HG03342 (cell line): ENCODE measurements around the gene NPAS3.

ENCODE experiments used
- ATAC-seq: cut with Tn5 transposase; IDR thresholded peaks from one replicate; pipeline ENCODE4 v1.9.1; 2021; ENCODE audit warnings: mild to moderate bottlenecking, moderate library complexity; ENCODE audit not compliant: unreplicated experiment

The NPAS3 gene

DNA sequence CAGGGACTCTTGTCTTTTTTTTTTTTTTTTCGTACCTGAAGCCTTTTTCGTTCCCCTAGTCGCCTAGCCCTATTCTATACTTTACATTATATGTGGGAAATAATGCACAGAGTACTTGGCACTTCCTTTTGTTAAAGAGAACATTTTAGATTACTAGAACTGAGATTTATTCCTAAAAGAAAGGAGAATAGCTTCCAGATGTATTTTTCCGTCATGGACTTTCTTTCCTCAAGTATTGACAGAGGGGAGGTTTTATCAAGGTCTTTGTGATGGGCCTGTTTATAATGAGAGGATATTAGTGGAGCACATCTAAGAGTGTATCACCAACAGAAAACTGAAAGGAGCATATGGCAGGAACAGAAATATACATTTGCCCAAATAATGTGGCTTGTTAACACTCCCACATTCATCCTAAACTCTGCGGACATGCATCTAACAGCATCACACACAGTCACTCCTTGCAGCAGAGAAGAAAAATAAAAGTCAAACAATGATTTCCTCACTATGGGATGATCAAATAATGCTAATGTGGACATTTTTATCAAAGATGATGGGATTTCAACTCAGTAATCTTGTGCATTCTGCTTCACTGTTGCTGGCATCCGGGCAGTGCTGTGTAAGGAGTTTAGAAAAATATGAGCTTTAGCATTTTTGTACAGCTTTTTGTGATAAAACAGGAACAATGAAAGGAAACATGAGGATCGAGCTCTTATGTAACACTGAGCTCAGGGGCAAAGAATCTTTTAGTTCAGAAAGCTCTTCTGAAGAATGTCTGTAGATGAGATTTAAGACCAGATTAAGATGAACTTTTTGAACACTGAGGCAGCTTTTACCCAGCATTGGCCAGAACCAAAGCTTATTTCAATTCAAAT lies 829.1 kb downstream of the NPAS3 start:
- no peak for ATAC-seq

DNA sequence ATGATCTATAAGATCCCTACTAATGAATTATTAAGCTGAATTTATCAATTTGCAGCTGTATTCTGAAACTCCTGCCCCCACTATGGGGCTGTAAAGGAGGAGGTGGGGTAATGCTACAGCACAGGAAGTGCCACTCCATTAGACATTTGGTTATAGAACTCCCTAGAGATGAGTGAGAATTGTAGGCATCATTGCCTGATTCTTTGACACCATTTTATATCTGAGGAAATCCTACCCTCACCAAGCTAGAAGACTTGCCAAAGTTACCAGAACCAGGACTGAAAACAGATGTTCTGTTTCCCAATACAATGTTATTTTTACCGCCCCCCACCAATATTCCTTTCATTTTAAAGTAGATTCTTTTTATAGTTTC lies 829.8 kb downstream of the NPAS3 start:
- no peak for ATAC-seq

DNA sequence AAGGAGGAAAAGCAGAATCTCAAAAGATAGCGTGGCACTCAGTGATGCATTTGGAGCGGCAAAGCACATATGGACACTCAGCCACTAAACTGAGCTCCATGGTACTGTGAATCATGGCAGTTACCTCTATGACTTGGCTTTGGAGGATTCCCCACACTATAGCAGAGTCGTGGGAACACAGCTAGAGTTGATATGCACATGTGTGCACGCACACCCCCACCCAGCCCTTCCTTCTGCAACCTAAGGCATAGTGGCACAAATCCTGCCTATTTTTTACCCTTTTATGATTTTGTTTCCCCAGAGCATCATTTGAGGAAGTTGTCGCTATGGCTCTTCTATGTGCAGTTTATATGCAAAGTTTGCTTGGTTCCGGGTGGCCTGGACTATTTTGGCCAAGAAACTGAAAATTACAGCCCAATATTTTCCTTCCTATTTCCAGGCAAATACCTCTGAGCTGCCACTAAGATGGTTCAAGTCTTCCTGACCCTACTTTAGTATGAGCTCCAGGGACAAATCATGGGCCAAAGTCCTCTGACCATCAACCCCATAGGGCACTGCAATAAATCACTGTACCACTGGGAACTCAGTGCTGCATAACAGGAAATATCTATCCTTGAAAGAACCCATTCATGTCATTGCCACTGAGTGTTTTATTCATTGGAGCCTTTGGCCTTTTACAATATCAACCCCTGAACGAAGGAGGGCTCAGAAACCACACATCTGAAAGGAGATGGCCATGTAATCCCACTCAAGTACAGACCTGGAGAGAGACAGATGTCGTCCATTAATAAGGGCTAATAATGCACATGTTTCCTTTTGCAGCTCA lies 834.7 kb downstream of the NPAS3 start:
- no peak for ATAC-seq

DNA sequence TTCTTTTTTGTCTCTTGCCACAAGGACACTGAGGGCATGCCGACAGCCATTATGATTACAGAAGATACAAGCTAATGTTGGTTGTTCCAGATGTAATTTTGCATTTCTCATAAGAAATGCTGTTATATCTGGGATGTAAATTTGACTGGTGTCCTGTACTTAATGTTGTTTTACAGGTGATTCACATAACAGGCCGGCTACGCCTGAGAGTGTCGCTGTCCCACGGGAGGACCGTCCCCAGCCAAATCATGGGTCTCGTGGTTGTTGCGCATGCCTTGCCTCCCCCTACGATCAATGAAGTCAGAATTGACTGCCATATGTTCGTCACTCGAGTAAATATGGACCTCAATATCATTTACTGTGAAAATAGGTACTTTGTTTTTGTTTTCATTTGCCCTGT lies 835.5 kb downstream of the NPAS3 start:
- no peak for ATAC-seq

DNA sequence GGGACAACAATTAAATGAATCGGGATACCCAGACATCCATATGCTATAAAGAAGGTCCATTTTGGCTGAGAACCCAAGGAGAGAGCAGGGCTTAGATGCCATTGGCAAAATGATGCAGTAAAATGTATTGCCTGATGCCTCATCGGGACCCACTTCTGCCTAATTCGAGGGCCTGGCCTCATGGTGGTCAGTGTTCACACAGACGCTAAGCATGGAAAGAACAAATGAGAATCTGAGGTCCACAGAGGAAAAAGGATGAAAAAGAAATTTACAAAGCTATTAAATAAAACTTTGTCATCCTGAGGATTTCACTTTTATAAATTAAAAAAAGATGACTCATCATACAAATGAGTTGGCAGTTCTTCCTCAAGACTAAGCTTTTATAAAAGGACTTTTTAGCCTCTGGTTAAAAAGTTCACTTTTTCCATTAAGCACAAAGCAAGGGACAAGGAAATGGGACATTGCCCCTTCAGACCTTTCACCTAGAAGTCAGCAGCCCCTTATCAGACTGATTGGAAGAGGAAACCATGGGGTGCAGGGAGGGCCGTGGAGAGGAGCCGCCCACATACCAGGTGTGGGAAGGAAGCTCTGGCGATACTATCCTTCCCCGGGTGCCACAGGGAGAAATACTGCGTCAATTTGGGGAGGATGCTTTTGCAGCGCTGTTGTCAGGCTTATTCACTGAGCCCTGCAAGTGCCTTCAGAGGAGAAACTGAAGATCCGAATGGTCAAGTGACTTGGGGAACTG lies 836.2 kb downstream of the NPAS3 start:
- ATAC-seq, result no peak

DNA sequence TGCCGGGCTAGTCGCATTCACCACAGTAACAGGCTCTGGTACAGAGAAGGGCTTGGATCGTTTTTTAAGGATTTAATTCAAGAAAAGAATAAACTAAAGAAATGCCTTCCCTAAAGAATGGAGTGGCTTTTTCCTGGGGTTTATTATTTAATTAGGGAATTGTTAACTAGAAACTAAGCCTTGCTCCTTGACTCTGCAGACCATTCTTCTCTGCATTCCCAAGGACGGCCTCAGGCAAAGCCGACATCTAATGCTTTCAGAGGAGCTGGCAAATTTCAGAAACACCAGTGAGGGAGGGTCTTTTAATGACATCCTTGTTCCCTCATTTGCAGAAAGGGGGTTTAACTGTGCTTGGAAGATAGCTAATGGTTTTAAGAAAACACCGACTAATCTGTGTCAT lies 838.2 kb downstream of the NPAS3 start:
- ATAC-seq, result no peak

DNA sequence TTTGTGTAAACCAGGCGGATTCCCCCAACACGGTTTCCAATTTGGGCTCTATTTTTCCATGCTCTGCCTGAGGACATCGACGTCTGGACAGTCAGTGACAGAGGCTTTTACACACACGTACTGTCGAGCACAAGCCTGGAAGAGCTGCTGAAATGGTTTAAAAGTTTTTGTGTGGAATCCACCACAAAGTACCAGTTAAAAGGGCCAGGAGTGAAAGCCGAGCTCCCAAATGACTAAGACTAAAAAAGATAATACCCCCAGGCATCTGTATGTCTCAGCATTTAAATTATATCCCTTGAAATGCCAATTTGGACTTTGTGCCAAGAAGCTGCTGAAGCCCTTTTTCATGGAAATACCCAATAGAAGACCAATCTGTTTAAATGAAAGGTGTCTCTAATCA lies 839.0 kb downstream of the NPAS3 start:
- ATAC-seq, result no peak

DNA sequence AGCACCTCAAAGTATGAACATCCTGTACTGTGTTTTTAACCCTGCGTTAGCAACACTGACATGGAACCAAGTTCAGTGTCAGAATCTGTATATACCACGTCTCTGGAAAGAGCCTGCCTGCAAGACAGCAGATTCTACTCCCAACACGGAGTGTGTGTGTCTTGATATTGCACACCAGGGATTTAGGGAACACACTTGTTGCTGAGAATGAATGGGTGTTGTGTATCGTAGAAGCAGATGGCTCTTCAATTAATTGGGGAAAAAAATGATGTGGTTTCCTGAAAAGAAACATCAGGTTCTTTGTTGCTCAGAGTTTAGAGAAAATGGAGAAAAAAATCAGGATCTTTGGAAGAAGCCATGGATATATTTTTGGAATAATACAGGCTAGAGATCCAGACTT lies 841.4 kb downstream of the NPAS3 start:
- no peak for ATAC-seq

DNA sequence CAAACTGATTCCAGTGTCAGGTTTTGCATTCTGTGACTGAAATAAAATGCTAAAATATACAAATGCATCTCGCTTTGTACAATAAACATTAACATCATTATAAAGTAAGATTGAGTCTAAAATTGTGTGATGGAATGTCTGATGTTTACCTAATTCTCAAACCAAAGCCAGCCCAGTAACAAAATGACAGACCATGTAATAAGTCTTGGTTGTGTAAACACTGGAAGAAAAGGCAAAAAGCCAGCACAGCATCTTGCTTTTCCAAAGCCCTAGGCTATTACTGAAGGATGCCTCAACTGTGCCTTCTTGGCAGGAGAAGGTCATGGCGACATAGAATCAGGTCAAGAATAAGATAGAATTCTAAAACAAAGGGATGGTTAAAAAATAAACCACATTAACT lies 842.6 kb downstream of the NPAS3 start:
- ATAC-seq, result no peak

DNA sequence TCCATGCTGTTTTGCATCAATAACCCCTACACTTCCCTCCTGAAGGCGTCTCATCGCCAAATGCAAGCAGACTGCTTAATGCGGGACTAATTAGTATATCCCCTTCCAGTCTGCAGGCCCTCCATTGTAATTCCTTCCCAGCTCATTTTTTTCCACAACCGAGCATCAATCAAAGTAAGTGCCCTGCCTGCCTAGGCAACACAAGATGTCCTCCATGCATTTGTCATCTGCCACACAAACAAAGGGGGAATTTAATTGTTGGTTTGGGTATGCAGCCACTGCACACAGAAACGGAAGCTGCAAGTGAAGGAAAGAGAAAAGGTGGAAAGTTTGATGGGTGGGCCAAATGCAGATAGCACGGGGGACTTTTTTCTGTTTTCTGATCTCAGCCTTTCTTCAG lies 844.2 kb downstream of the NPAS3 start:
- no peak for ATAC-seq

DNA sequence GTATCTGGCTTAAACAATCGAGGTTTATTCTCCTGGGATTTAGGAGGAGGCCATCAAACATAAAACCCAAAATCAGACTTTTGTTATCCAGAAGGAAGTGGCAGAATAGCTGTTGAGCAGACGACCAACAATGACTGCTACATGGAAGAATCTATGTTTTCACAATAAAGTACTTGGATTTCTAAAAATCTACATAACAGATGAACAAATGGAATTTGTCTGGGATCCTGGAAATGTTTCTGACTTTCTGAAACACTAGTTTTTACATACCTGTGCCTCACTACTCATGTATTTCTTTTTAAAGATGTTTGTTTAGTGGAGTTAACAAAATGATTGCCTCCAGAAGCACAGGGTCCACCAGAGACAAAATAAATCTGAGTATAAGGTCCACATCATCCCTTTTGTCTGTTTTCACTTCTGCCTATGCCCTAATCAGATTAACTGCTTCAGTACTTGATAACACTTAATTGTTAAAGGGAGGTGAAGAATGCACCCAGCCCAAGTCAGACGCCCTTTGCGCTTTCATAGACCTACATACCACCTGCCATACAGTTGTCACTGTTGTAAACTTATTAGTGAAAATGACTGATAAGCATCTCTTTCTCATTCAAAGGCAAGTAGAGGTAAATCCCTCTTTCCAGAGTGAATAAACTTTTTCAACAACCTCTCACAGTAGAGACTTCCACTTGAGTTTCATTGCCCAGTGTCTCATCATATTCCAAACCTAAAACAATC lies 847.6 kb downstream of the NPAS3 start:
- ATAC-seq, result no peak

DNA sequence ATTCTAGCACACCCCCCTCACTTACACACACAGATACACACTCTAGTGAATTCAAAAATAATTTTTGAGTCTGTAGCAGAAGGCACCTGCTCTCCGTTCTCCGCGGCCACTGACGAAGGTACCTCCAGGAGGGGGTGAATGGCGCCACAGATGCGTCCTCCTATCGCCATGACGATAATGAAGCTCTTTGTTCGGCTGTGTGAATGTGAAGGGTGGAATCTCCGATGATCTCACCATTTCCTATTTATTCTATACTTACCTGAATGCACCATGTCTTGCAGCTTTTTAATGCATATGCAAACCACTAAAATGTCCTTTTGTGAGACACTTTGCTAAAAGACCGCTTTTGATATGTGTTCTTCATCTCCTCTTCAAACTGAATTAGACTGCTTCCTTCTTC lies 849.5 kb downstream of the NPAS3 start:
- ATAC-seq, result no peak

DNA sequence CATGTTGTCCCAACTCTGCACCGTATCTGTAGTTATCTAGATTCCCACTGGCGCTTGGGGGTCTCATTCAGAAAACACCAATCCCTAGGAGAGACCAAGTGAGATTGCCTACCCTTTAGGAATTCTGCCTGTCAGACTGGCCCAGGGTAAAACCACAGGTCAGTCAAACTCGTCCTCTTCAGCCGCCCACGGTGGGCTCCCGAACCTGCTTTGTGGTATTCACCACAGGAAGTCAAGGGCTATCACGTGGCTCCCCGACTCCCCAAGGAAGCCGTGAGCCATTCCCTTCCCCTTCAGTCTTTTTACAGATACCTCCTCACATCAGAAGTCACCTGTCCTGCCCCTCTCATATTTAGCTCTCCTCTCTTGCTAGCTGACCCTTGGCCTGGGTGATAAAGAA lies 852.3 kb downstream of the NPAS3 start:
- peak; percentile 58 for ATAC-seq

DNA sequence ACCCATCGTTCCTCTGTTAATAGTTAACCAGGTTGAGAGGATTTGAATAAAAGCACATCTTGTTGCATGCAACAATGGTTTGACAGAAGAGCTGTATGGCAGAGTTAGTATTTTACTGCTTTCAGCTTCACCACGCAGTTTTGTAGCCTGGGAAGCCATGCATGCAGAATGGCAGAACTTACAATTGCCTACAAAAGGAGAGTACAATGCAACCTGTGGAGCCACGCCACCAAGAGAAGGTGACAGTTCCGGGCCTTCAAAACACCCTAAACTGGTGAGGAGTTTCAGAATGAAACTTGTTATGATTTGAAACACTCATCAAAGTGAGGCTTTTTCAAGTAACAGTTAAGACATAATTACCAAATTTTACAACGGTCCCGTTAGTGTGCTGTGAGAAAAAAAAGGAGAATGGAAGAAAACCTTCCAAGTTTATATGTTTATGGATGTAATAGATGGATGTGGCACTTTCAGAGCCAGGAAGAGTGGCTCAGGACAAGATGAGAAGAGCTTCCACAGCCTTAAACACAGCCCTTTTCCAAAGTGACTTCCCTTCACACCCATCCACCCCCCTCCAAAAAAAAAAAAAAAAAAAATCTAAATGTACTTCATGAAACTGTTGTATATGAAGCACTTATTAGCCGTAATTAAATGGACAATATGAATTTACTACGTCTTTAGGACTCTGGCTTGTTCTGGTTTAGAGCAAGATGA lies 853.5 kb downstream of the NPAS3 start:
- ATAC-seq, result peak; percentile 69

DNA sequence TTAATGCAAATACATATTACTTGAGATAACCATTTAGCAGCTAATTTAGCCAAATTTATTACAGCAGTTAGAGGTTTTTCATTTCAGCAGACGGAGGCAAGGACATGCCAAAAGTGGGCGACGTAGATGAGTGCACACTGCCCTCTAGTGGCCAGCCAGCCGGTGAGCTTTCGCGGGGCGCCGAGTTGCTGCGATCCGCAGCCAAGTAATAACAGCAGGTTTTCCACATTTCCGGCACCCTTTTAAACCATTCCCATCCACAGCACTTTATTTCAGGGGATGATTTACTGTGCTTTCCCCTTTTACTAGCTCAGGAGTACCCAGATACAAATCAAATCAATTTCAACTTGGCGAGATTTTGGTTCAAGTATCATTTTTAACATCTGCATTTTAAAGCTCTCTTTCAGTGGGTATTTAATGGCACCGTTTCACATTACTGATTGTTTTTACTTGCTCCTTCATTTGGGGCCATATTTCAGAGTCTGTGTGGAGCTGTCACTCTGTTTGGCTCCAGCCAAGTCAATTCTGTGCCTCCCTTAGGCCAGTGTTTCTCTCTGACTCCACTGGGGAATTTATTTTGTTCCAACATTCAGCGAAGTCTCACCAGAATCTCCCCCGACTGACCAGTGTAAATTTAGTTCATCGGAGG lies 854.2 kb downstream of the NPAS3 start:
- peak; percentile 51 for ATAC-seq

DNA sequence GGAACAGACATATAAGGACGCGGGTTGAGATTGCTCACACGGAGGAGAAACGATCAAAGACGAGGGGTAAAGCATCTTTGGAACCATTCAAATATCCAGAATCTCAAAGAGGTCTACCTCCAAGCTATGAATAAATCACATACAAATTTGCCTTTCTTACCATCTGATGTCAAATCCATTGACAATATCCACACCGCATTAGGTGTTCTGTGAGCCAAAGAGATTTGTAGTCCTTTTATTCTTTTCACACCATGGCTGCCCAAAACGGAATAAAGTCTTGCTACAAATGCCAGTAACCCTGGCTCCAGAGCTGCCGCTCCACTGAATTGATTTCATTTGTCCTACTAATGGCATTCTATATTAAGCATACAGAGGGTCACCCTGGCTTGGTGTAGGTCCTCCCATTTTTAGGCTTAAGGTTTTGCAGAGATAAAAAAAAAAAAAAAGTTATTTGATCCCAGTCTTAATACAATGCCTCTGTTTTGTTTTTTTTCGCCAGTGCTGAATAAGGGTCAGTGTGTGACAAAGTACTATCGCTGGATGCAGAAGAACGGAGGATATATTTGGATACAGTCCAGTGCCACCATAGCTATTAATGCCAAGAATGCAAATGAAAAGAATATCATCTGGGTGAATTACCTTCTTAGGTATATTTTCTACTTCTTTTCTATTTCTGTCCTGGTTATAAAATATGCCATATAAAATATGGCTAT lies 854.9 kb downstream of the NPAS3 start:
- ATAC-seq, result no peak

DNA sequence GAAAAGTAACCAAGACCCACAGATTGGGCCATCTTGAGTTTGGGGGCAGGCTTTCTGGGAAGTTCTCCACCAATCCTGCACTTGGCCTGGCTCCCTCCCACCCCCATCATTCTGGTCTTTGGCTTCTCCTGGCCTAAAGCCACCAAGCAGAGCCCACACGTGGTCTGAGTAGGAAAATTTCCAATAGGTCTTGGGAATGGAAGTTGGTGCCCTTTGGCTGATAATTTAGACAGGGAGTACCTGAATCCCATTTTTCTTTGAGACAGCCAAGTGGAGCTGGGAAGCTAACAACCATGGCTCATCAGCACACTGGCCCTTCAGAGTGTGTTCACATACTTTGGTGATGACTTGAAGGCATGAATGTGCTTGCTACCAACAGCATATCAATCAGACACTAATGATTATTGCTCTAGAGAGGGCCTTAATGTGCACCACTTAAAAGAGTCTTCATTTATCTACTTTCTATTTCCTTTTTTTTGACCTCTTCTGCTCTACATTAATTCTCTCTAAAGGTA lies 856.2 kb downstream of the NPAS3 start:
- ATAC-seq, result no peak

DNA sequence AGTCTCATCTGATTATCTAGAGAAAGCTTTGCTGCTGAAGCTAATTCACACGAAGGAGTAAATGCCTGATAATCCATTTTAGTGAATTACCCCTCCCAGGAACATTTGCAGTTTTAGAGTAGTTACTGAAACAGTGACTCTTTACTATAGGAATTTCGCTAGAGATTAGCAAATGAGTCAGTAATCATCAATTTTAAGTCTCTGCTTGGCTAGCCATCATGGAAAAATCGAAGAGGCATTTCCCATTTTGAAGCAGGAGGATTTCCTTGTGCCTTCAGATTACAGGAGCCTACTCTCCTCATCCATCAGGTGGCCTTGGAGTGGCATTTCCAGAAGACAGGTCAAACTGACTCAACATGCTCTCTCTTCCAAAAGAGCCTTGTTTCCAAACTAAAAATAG lies 857.7 kb downstream of the NPAS3 start:
- no peak for ATAC-seq
